Activated T-cell treated with anti-CD3 and anti-CD28 coated beads, Interleukin-2, amount 50 U/mL, for 1 hour (primary cell): ENCODE data around the gene AKR7A2.
"Not testable (repeated sequence)": the region's sequence is repeated elsewhere in the genome, so short reads cannot be mapped to it uniquely, and the experiment has no call there.

Experiments
- DNase-seq: peaks from one replicate; pipeline ENCODE4 v3.0.0-alpha.2; 2020

Gene AKR7A2

DNA sequence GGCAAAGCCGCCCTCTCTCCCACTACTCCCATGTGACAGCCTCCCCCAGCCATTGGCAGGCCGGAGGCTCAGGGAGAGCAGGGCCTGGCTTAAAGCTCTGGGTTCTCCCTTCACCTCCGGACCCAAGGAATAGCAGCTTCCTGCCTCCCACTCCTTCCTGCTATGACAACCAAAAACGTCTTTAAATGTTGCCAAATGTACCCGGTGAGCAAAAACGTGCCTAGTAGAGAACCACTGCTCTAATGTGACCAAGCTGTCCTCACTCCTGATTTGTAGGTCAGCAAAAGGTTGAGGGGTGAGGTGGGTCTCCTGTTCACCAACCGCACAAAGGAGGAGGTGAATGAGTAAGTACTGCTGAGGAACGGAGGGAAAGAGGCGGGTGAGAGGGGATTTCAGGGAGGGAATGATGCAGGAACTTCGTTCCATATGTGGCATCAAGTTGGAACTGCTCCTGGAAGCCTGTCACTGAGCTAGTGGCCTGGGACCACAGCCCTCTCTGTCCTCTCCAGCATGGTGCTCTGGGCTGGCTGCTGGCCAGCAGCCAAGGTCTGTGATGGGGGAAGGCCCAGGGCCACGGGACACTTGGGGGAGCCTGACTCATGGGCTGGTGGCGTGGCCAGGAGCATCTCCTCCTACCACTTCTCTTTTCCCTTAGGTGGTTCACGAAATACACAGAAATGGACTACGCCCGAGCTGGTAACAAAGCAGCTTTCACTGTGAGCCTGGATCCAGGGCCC is 54.6 kb downstream of the AKR7A2 start:
- DNase-seq = no peak

DNA sequence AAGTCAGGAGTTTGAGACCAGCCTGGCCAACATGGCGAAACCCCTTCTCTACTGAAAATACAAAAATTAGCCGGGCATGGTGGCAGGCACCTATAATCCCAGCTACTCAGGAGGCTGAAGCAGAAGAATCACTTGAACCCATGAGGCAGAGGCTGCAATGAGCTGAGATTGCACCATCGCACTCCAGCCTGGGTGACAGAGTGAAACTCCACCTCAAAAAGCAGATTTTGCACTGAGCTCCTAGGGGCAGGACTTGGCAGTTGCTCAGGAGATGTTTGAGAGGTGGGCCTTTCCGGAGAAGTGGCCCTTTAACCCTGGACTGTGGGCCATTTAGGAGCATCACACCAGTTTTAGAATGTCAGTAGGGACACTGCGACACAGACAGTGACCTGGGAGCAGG is 55.6 kb downstream of the AKR7A2 start:
- DNase-seq = not testable (repeated sequence)

DNA sequence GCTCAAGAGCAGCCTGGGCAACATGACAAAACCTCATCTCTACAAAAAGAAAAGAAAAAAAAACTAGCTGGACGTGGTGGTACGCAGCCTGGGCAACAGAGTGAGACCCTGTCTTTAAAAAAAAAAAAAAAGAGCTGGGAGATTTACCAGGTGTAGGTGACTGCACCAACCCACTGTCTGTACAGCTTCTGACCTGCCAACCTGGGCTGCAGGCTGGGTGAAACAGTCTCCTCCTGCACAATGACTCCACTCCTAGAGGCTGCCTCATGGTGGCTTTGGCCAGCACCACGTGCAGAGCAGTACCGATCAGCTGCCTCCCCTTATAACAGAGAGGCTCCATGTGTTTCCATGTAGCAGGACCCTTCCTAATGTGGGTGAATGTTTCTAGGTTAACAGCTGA is 56.7 kb downstream of the AKR7A2 start:
- DNase-seq = no peak

DNA sequence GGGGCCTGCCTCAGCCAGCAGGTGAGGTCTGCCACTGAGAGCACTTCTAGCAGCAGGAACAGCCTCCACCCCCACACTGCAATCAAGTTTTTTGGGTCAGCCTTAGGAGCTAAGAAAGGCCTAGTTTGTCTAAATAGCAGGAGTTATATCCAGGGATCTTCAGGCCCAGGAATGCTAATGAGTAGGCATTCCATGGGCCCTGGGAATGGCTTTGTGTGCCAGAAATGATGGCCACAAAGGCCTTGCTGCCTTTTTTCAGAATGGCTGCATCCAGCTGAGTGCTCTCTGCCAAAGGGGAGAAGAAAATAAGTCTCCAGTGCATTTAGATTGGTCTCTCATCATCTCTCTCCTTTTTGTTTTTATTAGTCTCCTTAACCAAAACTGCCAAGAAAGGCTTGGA is 57.5 kb downstream of the AKR7A2 start:
- DNase-seq = no peak
